GM21447 (cell line): ENCODE measurements around the gene CR1L.
"Not testable (repeated sequence)": the region's sequence is repeated elsewhere in the genome, so short reads cannot be mapped to it uniquely, and the experiment has no call there.

Experiments used
- ATAC-seq: cut with Tn5 transposase; IDR thresholded peaks from one replicate; pipeline ENCODE4 v1.9.1; 2021; ENCODE audit not compliant: unreplicated experiment

The CR1L gene

DNA sequence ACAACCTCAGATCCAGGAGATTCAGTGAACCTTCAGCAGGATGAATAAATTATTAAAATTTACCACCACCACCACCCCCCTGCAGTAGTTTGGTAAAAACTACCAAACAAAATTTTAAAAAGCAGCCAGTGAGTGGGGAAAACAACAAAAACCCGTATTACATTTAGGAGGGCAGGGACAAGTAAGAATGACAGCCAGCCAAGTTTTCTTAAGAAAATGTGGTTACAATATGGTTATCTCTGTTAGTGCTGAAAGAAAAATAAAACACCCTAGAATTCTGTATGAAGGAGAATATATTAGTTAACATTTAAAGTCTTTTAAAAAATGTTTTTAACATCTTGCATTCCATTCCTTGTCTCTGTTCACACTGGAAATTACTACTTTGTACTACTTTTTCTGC, 121.6 kb downstream of the CR1L start:
- ATAC-seq, result no peak

DNA sequence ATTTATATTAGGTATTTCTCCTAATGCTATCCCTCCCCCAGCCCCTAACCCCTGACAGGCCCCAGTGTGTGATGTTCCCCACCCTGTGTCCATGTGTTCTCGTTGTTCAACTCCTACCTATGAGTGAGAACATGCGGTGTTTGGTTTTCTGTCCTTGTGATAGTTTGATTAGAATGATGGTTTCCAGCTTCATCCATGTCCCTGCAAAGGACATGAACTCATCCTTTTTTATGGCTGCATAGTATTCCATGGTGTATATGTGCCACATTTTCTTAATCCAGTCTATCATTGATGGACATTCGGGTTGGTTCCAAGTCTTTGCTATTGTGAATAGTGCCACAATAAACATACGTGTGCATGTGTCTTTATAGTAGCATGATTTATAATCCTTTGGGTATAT, 125.6 kb downstream of the CR1L start:
- ATAC-seq, result not testable (repeated sequence)
